ENCODE results near the gene NPFFR1. TPM values are rescaled to one million over a fixed set of nuclear protein-coding genes. Genes with fewer than 3 reads are reported as not detected.

Gene NPFFR1
- total and polyA plus RNA-seq, 7 donors, result under 0.01 to 0.01 TPM; not detected in 5

DNA sequence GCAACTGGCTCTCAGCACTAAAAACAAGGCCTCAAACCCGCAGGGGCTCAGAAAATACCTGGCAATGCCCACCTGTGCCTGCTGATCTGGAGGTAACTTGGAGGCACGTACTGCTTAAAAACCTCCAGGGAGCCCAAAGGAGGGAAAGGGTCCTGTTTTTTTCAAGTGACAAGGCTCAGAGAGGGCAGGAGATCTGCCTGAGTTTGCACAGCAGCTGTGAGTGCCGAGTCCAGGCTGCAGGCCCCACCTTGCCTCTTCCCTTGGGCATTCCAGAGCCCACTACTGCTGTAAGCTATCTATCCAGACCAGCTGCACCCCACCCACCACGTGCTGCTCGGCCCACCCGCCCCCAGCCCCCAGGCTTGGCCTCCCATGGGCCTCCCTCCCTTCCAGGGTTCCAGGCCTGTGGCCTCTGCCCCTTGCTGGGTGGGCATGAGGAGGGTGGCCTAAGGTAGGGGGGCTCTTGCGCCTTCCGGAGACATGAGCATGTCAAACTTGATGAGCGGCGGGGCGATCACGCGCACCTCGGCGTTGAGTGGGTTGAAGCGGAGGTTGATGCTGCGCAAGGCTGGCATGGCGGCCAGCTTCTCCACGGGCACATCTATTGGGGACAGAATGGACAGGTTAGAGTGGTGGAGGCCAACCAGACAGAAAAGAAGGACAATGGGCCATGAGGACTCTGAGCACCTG lies 17.2 kb upstream of the NPFFR1 start:
- Histone ChIP-seq H3K4me1 (peaks cover 12% of the 10 kb centered on the region), H3K9me3 (no peaks in the 10 kb centered on the region), H3K36me3 (ENCODE audit: insufficient read depth in 1 of 2, low read depth in 1 of 2) (peaks cover 0 to 11% of the 10 kb centered on the region in 2 donors), H3K27me3 (ENCODE audit: insufficient read depth in 3 of 3, low read length in 2 of 3) (no peaks in the 10 kb centered on the region), H3K27ac (no peak overlapping the region), H3K4me3 (no peak overlapping the region)
- ATAC-seq (no peak), DNase-seq (no peak)
- 95 to 97% (median 96%) methylated on average over 19 of the region's 19 CpGs for WGBS, 3 donors
- TF ChIP-seq, protein P1, sequence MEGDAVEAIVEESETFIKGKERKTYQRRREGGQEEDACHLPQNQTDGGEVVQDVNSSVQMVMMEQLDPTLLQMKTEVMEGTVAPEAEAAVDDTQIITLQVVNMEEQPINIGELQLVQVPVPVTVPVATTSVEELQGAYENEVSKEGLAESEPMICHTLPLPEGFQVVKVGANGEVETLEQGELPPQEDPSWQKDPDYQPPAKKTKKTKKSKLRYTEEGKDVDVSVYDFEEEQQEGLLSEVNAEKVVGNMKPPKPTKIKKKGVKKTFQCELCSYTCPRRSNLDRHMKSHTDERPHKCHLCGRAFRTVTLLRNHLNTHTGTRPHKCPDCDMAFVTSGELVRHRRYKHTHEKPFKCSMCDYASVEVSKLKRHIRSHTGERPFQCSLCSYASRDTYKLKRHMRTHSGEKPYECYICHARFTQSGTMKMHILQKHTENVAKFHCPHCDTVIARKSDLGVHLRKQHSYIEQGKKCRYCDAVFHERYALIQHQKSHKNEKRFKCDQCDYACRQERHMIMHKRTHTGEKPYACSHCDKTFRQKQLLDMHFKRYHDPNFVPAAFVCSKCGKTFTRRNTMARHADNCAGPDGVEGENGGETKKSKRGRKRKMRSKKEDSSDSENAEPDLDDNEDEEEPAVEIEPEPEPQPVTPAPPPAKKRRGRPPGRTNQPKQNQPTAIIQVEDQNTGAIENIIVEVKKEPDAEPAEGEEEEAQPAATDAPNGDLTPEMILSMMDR (IDR thresholded peaks at IDR 0.05), result no peak
- intact Hi-C loops (cut with DNase I), result no loop called here

DNA sequence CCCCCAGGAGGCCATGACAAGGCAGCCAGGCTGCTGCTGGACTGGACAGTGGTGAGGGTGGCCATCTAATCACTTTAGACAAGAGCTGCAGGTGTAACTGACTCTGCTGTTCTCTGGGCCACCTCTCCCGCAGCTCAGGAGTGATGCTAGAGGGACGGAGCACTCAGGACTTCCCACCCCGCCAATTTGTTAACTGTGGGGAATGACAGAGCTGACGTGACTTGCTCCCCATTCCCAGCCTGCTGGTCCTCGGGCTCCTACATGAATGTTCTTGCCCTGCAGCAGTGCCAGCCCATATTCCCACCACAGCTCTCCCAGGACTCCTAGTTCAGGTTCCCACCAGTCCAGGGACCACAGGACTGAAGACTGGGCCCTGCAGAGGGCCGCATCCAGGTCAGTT lies 16.7 kb upstream of the NPFFR1 start:
- TF ChIP-seq, protein P1 (IDR thresholded peaks at IDR 0.05), result no peak
- Histone ChIP-seq H3K27ac (no peak overlapping the region), H3K4me3 (no peak overlapping the region), H3K4me1 (peaks cover 18% of the 10 kb centered on the region), H3K27me3 (ENCODE audit: insufficient read depth in 3 of 3, low read length in 2 of 3) (no peaks in the 10 kb centered on the region), H3K36me3 (ENCODE audit: insufficient read depth in 1 of 2, low read depth in 1 of 2) (peaks cover 0 to 11% of the 10 kb centered on the region in 2 donors), H3K9me3 (no peaks in the 10 kb centered on the region)
- ATAC-seq (no peak), DNase-seq (no peak)
- intact Hi-C loops (cut with DNase I), result no loop called here
- 95 to 97% (median 96%) methylated on average over 6 of the region's 6 CpGs for WGBS, 3 donors

DNA sequence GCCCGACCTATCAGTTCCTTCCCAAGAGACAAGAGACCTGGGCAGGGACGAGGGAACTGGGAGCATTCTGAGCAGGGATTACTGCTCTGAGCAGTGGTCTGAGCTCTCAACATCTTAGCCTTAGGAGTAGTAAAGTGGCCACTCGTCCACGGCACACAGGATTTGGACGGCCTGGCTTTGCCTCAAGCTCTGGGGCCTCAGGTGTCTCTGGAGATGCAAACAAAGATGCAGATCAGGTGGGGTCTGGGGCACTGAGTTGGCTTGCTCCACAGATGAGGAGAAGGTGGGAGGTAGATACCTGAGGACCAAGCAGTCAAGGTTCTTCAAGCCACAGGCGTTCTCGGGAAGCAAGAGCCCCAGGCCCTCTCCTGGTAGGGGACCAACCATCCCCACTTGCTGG lies 16.1 kb upstream of the NPFFR1 start:
- DNase-seq (no peak), ATAC-seq (no peak)
- no peaks in the 10 kb centered on the region for H3K9me3 ChIP-seq
- TF ChIP-seq, protein P1 (IDR thresholded peaks at IDR 0.05), result no peak
- intact Hi-C loops (cut with DNase I), result no loop called here
- no peak overlapping the region for H3K4me3 ChIP-seq
- peaks cover 0 to 11% of the 10 kb centered on the region in 2 donors for H3K36me3 ChIP-seq (ENCODE audit: insufficient read depth in 1 of 2, low read depth in 1 of 2)
- 88 to 97% (median 90%) methylated on average over 7 of the region's 7 CpGs for WGBS, 3 donors
- no peak overlapping the region for H3K27ac ChIP-seq
- H3K27me3 ChIP-seq (ENCODE audit: insufficient read depth in 3 of 3, low read length in 2 of 3), result no peaks in the 10 kb centered on the region
- peaks cover 20% of the 10 kb centered on the region for H3K4me1 ChIP-seq

DNA sequence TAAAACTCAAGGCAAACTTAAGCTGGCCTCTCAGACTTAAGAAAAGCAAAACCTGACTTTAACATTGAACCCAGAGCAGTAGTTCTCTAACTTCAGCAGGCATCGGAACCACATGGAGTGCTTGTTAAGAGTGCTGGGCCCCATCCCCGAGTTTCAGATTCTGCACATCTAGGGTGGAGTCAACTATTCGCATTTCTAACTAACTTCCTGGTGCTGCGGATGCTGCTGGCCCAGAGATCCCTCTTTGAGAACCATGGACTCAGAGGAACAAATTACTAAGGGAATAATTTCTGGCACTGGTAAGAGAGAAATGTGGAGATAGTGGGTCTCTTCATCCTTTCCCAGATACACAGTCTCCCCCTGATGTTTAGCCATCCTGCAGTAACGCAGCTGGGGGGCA lies 14.6 kb upstream of the NPFFR1 start:
- intact Hi-C loops (cut with DNase I), result no loop called here
- no peak for ATAC-seq
- Histone ChIP-seq H3K4me1 (peaks cover 20% of the 10 kb centered on the region), H3K36me3 (ENCODE audit: insufficient read depth in 1 of 2, low read depth in 1 of 2) (peaks cover 0 to 11% of the 10 kb centered on the region in 2 donors), H3K4me3 (no peak overlapping the region), H3K27ac (no peak overlapping the region), H3K27me3 (ENCODE audit: insufficient read depth in 3 of 3, low read length in 2 of 3) (no peaks in the 10 kb centered on the region), H3K9me3 (no peaks in the 10 kb centered on the region)
- DNase-seq, result no peak
- TF ChIP-seq, protein P1 (IDR thresholded peaks at IDR 0.05), result no peak
- WGBS, 3 donors, result 69 to 83% (median 82%) methylated on average over 5 of the region's 5 CpGs

DNA sequence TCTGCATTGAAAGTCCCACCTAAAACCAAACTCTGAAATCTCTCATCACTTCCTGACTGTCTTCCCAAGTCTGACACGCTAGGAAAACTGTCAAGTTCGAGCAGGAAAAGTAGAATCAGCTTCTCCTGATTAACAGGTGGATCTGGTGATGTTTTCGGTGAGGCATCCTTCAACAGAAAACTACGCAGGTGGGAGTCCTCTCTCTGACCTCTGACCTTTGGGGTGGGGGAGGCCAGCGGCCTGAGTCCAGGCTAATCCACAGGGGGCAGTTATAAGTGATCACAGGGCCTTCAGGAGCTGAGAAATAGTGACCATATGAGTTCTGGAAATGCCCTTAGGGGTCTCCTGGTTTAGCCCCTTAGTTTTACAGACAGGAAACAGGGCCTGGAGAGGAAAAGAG lies 13.4 kb upstream of the NPFFR1 start:
- H3K27ac ChIP-seq, result peak overlapping the region; percentile 87
- intact Hi-C loops (cut with DNase I), result no loop called here
- H3K27me3 ChIP-seq (ENCODE audit: insufficient read depth in 3 of 3, low read length in 2 of 3), result no peaks in the 10 kb centered on the region
- DNase-seq, result no peak
- TF ChIP-seq, protein P1 (IDR thresholded peaks at IDR 0.05), result no peak
- ATAC-seq, result no peak
- H3K4me3 ChIP-seq, result no peak overlapping the region
- WGBS, 3 donors, result 59 to 73% (median 61%) methylated on average over 5 of the region's 5 CpGs
- H3K9me3 ChIP-seq, result no peaks in the 10 kb centered on the region
- H3K4me1 ChIP-seq, result peaks cover 20% of the 10 kb centered on the region
- H3K36me3 ChIP-seq (ENCODE audit: insufficient read depth in 1 of 2, low read depth in 1 of 2), result peaks cover 0 to 11% of the 10 kb centered on the region in 2 donors

Measured in psoas muscle (tissue), 8 donors.